ENCODE data around the gene SERPINE2.

- TF ChIP-seq, protein P1, sequence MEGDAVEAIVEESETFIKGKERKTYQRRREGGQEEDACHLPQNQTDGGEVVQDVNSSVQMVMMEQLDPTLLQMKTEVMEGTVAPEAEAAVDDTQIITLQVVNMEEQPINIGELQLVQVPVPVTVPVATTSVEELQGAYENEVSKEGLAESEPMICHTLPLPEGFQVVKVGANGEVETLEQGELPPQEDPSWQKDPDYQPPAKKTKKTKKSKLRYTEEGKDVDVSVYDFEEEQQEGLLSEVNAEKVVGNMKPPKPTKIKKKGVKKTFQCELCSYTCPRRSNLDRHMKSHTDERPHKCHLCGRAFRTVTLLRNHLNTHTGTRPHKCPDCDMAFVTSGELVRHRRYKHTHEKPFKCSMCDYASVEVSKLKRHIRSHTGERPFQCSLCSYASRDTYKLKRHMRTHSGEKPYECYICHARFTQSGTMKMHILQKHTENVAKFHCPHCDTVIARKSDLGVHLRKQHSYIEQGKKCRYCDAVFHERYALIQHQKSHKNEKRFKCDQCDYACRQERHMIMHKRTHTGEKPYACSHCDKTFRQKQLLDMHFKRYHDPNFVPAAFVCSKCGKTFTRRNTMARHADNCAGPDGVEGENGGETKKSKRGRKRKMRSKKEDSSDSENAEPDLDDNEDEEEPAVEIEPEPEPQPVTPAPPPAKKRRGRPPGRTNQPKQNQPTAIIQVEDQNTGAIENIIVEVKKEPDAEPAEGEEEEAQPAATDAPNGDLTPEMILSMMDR (IDR thresholded peaks at IDR 0.05 in 2 of 3, conservative IDR thresholded peaks at IDR 0.05 in 1 of 3; ENCODE audit: borderline replicate concordance in 1 of 3, insufficient read depth in 1 of 3, low read depth in 2 of 3, low read length in 2 of 3), result no peak
- TF ChIP-seq, protein P2, sequence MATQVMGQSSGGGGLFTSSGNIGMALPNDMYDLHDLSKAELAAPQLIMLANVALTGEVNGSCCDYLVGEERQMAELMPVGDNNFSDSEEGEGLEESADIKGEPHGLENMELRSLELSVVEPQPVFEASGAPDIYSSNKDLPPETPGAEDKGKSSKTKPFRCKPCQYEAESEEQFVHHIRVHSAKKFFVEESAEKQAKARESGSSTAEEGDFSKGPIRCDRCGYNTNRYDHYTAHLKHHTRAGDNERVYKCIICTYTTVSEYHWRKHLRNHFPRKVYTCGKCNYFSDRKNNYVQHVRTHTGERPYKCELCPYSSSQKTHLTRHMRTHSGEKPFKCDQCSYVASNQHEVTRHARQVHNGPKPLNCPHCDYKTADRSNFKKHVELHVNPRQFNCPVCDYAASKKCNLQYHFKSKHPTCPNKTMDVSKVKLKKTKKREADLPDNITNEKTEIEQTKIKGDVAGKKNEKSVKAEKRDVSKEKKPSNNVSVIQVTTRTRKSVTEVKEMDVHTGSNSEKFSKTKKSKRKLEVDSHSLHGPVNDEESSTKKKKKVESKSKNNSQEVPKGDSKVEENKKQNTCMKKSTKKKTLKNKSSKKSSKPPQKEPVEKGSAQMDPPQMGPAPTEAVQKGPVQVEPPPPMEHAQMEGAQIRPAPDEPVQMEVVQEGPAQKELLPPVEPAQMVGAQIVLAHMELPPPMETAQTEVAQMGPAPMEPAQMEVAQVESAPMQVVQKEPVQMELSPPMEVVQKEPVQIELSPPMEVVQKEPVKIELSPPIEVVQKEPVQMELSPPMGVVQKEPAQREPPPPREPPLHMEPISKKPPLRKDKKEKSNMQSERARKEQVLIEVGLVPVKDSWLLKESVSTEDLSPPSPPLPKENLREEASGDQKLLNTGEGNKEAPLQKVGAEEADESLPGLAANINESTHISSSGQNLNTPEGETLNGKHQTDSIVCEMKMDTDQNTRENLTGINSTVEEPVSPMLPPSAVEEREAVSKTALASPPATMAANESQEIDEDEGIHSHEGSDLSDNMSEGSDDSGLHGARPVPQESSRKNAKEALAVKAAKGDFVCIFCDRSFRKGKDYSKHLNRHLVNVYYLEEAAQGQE (IDR thresholded peaks at IDR 0.05; ENCODE audit: low read depth), result no peak
- peak; percentile 84 for TF ChIP-seq POLR2AphosphoS5 (IDR thresholded peaks at IDR 0.05; ENCODE audit: low read depth, low read length)
- TF ChIP-seq, protein P3, sequence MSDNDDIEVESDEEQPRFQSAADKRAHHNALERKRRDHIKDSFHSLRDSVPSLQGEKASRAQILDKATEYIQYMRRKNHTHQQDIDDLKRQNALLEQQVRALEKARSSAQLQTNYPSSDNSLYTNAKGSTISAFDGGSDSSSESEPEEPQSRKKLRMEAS (IDR thresholded peaks at IDR 0.05), result peak; percentile 75
- peak; percentile 47 for TF ChIP-seq JUND (IDR thresholded peaks at IDR 0.05)
- TF ChIP-seq YY1 (IDR thresholded peaks at IDR 0.05; ENCODE audit: extremely low read depth, insufficient replicate concordance, low read depth, low read length), result peak; percentile 94
- peak; percentile 88 for TF ChIP-seq SIN3A (IDR thresholded peaks at IDR 0.05; ENCODE audit: low read depth)
- TF ChIP-seq EZH2 (IDR thresholded peaks at IDR 0.05), result no peak
- TF ChIP-seq CEBPB (IDR thresholded peaks at IDR 0.05; ENCODE audit: low read depth), result no peak; the same call in 1 of the 2 replicates
- peak; percentile 84 for TF ChIP-seq SP1 (IDR thresholded peaks at IDR 0.05; ENCODE audit: low read depth)
- TF ChIP-seq RAD21 (IDR thresholded peaks at IDR 0.05; ENCODE audit: low read depth), result peak; percentile 36
- peak; percentile 92; the same call in 1 of the 2 replicates for TF ChIP-seq CBX3 (IDR thresholded peaks at IDR 0.05; ENCODE audit: low read depth)
- peak; percentile 58 for TF ChIP-seq POLR2A (IDR thresholded peaks at IDR 0.05; ENCODE audit: borderline replicate concordance, extremely low read depth, insufficient read depth, insufficient read length)
Measured at GRCh38 chr2:223944703-223945531, 94.2 kb downstream of the SERPINE2 start, which contains the start of gene WDFY1.

Data from HCT116 (cell line).